PC-9 (cell line): Measurements from ENCODE around the gene BCL7B.

Experiments
- CTCF ChIP-seq: fragments of 200-600 bp; sonication (generic); conservative IDR thresholded peaks from 2 replicates; pipeline ENCODE4 v1.6.1; 2017; ENCODE audit warnings: mixed run types, antibody characterized with exemption, mild to moderate bottlenecking, moderate library complexity
- EZH2 ChIP-seq: fragments of 200-600 bp; sonication (generic); IDR thresholded peaks from 2 replicates; pipeline ENCODE4 v1.8.0; 2017; ENCODE audit warnings: antibody characterized with exemption, low read depth

DNA sequence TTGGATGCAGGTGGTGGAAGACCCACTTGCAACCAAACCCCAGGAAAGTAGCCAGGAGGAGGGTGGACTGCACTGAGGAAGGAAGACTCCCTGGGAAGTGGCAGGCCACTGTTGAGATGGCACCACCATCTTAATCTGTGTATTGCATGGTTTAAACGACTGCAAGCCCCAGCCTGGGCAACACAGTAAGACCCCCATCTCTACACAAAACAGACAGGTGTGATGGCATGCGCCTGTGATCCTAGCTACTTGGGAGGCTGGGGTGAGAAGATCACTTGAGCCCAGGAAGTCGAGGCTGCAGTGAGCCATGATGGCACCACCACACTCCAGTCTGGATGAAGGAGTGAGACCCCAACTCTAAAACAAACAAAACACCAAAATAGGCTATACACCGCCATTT, 9.7 kb upstream of the BCL7B start:
- TF ChIP-seq CTCF (no peak), EZH2 (no peak)
